NCI-H1436 (cell line): ENCODE data around the gene FAM83D.
"Not testable (repeated sequence)": the region's sequence is repeated elsewhere in the genome, so short reads cannot be mapped to it uniquely, and the experiment has no call there.

Source experiments
- DNase-seq: peaks from one replicate; lab custom pipeline; 2025; lab: John Stamatoyannopoulos, UW

The FAM83D gene

GRCh38 chr20:38935967-38936407, 9.8 kb downstream of the FAM83D start:
- no peak for DNase-seq

DNA sequence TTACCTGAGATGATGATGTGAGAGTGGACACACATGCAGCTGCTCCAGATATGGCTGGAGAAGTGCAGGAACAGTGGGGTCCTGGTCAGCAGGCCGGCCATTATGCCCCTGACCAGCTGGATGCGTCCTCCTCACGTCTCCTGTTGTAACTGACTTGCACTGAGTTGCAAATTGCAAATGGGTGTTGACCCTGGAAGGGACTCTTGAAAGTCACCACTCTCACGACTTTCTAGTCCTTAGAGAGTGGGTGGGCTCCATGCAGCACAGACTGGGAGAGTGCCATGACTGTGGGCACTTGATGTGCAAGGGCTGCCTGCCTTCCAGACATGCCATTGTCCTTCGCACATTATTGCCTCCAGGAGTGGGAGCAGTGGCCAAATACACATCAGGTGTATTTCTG, 10.8 kb downstream of the FAM83D start:
- DNase-seq = no peak

DNA sequence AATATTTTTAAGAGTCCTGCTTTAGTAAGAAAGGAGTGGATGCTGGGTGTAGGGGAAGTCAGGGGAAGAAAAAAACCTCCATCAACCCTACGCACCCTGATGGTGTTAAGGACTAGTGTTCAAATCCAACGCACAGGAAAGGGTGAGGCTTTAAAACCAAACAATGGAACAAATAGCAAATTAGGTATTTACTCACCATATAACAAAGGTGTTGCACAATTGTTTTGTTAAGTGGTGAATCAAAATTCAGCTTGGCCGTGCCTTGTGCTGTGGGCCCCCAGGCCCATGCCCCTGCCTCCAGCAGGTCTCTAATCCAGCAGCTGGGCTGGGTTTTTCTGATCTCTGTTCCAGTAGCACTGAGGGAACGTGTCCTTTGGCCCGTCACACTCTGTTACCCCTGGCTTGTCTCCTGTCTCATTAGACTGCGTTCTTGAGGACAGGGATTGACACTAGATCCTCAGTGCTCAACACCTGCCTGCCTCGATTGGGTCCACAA, 11.8 kb downstream of the FAM83D start:
- no peak for DNase-seq

DNA sequence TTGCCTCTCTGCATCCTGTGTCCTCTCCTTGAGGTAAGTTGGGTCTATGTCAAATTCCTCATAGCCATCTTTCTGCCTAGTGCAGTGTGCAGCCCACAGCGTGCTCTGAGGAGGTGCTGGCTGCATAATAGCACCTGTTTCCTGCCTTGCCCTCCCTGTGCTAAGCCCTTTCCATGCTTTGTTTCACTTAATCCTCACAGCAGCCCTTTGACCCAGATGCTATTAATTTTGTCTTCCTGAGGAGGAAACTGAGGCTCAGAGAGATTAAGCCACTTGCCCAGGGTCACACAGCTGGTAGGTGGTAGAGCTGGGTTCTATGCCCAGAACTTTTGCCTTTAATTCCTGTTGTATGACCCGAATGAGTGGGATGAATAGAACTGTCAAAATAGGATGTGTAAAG, 13.5 kb downstream of the FAM83D start:
- no peak for DNase-seq

- DNase-seq = no peak
Observed at GRCh38 chr20:38940644-38941043, 14.4 kb downstream of the FAM83D start.

GRCh38 chr20:38941726-38942389, 15.6 kb downstream of the FAM83D start:
- DNase-seq = no peak

DNA sequence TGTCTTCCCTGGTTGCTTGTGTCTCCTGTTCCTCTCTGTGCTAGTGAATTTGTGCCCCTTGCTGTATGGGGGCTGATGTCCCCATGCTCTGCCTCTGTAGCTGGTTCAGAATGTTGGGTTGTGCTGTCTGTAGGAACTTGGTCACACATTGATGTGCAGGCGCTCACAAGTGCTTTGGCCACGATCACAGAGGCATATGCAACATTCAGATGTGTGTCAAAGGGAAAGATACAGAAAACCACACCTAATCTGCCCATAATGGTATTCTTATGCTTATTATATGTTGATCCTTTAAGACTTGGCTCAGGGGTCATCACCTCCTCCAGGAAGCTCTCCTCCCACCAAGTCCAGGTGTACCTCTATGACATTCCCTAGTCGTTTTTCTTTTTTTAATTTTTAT, 18.8 kb downstream of the FAM83D start:
- DNase-seq = no peak

DNA sequence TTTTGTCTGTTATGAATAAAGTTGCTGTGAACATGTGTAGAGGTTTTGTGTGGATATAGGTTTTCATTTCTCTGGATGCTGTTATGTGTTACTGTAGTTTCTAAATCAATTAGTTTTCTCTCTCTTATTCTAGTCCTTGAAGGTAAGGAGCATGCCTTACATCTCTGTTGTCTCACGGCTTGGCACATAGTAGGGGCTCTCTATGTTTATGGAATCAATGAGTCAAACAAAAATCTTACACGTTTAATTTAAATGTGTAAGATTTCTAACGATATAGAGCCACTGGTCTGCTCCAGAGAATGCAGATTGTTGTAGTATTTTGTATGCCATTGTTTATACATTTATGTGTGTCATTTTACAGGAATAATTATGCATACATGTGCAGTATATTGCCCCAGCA, 20.6 kb downstream of the FAM83D start:
- DNase-seq = no peak

GRCh38 chr20:38947931-38948362, 21.7 kb downstream of the FAM83D start:
- DNase-seq = no peak

GRCh38 chr20:38950254-38950653, 24.0 kb downstream of the FAM83D start:
- DNase-seq = no peak

DNA sequence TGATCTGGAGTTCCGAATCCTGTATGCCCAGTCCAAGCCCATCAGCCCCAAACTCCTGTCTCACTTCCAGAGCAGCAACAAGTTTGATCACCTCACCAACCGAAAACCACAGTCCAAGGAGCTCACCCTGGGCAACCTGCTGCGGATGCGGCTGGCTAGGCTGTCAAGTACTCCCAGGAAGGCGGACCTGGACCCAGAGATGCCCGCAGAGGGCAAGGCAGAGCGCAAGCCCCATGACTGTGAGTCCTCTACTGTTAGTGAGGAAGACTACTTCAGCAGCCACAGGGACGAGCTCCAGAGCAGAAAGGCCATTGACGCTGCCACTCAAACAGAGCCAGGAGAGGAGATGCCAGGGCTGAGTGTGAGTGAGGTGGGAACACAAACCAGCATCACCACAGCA, 25.4 kb downstream of the FAM83D start:
- no peak for DNase-seq

DNA sequence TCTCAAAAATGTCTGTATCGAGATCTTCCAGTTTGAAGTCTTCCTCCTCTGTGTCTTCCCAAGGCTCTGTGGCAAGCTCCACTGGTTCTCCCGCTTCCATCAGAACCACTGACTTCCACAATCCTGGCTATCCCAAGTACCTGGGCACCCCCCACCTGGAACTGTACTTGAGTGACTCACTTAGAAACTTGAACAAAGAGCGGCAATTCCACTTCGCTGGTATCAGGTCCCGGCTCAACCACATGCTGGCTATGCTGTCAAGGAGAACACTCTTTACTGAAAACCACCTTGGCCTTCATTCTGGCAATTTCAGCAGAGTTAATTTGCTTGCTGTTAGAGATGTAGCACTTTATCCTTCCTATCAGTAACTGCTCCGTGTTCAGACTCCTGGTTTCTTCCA, 25.9 kb downstream of the FAM83D start:
- DNase-seq = no peak

DNA sequence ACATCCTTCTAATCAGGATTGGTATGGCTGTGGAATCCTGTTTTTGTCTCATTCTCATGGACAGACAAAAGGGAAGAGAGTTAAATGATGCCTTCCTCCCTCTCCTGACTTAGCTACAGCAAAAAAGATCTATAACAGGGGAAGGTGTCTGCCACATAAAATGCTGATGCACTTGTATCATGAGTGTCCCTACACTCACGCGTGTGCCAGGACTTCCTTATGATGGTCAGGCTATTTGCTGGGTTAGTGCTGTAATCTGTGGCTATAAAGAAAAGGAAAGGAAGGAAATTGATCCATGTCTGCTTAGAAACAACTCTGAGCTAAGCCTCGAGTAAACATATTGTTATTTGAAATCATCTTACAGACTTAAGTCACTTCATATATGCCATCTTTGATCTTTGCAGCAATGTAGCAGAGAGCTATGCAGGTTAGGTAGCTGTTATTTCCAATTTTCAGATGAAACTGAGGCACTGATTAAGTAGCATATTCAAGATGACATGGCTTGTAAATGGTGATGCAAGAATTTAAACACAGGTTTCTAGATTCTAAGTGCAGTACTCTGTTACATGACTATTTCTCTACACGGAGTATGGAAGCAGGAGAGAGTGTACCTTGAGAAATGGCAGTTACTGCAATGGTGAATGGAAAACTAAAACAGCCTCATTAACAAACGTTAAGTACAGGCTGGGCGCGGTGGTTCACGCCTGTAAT, 27.6 kb downstream of the FAM83D start:
- no peak for DNase-seq

DNA sequence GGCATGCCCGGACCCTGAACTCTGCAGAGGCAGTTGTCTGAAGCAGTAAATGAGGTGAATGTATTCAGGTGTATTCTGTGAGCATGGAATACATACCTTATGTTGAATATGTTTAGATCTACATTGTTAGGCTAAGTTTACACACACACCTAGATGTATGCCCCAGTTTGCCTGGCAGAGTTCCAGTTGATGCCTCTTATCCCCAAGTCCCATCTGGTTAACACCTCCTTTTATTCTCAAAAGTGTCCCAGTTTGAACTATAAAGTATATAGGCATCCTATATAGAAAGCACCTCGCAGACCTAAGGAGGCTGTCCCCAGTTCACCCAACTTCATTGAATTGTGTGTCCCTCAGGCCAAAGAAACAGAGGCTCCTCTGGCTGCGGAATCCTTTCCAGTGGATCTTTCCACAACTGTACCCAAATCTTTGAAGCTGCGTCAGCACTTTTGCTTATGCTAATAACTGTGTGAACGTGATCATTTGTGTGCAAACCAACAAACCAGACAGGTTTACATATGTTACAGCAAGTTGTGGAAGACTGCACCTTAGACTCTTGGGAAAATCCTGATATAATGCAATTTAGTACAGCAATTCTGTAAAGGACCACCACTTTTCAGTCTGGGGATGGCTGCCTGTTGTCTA, 31.1 kb downstream of the FAM83D start:
- DNase-seq = no peak

GRCh38 chr20:38957915-38958485, 31.8 kb downstream of the FAM83D start:
- DNase-seq = no peak

DNA sequence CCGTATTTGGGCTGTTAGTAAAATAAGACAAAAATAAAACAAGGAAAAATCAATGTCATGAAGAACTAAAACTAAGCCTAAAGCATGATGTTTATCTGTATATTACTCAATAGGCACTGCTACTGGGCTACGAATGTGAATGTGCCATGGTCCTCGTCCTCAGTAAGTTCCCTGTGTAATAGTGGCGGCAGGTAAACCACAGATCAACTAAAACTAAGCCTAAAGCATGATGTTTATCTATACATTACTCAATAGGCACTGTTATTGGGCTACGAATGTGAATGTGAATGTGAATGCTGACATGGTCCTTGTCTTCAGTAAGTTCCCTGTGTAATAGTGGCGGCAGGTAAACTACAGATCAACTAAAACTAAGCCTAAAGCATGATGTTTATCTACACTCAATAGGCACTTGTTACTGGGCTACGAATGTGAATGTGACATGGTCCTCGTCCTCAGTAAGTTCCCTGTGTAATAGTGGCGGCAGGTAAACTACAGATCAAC, 34.0 kb downstream of the FAM83D start:
- not testable (repeated sequence) for DNase-seq

DNA sequence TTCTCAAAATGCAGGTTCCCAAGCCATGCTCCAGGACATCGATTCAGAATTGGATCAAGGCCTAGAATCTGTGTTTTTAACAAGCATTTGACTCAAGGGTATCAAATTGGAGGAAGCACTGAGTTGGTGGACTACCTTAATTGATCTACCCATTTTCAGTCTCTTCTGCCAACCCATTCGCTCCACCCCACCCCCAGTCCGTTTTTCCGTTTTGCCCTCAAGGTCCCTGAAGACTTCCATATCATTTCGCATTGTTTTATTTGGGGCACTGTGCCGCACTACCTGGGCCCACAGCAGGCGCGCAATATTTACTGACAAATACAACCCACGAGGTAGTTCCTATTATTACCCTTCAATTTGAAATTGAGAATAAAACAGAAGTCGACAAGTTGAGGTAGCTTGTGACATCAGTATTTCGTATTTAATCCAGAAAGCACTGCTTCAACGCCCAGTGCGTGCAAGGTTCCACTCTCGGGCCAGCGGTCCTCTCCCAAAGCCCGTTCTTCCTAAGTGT, 35.4 kb downstream of the FAM83D start:
- DNase-seq = peak; percentile 33

GRCh38 chr20:38962044-38962927, 36.1 kb downstream of the FAM83D start, which contains the start of gene DHX35:
TSS of gene DHX35 (plus strand) at chr20:38962344. CDS start at chr20:38962368, 24 bp downstream.
- peak; percentile 99 for DNase-seq

DNA sequence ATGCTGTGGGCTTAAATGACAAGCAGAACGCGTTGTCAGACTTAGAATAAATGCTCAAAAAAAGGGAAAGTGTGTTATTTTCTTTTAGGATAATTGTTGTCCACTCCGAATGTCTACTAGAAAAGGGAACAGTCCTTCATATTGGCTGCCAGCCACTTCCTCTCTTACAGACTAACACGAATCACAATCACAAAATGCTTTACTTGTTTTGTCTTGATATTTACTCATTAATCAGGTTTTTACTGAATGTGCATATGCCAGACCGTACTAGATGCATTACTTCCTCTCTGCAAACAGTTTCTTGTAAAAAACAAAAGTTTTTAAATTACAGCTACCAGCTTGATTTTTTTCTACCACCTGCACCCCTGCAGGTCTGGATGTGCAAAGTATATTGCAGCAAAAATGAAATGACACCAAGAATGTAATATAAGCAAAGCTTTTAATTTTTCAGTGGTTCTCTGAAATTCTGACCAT, 36.7 kb downstream of the FAM83D start:
- DNase-seq = no peak

DNA sequence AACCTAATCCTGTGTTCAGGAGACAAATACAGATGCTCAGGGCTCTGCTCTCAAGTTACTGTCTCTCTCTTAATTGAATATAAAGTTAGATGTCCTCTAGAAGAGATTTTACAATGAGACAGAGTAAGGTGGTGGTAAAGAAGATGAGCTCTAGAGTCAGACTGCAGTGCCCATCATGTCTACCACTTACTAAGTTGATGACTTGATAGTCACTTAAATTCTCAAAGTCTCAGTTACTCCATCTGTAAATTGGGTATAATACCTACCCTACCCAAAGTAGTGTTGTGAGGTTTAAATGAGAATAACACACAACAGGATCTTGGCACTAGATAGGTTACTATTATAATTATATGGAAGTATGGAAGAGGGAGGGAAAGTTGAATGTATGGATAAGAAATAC, 37.5 kb downstream of the FAM83D start:
- no peak for DNase-seq

DNA sequence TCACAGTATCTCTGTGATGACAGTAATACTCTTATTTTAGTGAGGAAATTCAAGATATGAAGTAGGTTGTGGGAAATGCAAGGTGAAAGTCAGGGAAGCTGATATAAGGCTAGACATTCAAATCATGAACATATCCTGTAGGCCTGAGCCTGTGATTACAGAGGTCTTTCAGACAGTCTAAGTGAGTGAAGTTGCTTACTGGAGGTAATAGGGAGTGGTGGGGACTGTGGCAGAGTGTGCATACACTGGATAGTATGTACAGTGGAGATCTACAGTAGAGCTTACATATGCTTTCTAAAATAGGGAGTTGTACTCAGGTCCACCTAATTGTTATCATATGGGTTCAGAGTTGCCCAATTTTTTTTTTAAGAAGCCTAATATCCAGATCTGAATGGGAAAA, 39.0 kb downstream of the FAM83D start:
- no peak for DNase-seq
